CD4-positive, alpha-beta T cell (primary cell): Measurements from ENCODE around the gene RERGL. TPM values are rescaled to one million over a fixed set of nuclear protein-coding genes. Genes with fewer than 3 reads are reported as not detected.

ENCODE experiments used
- ATAC-seq: fragments of 200-7000 bp; cut with Tn5 transposase; one replicate; pipeline ENCODE4 v1.10.0; 2022; ENCODE audit warnings: mild to moderate bottlenecking; ENCODE audit not compliant: poor library complexity
- CTCF ChIA-PET: fragments of 350-600 bp; sonication (Branson Sonifier 250); formaldehyde crosslinking; loops from one replicate; lab custom pipeline; 2021; ENCODE audit warnings: antibody characterized with exemption, inconsistent platforms; lab: Charles Lee
- POLR2A ChIA-PET: fragments of 350-600 bp; sonication (Branson Sonifier 250); formaldehyde crosslinking; loops from one replicate; lab custom pipeline; 2021; ENCODE audit warnings: antibody characterized with exemption, inconsistent platforms; lab: Charles Lee
- DNase-seq, 14 experiments: peaks; one replicate each; pipeline ENCODE4 v3.0.0-alpha.2; 2013 to 2020; ENCODE audit warnings: mixed read lengths in 2 of 14
- H3K27ac ChIP-seq, 2 donors: one replicate each; pipeline versions ENCODE4 v1.5.1 to v1.7.0; 2013; ENCODE audit warnings: low read length in 2 of 2, low read depth in 1 of 2, mild to moderate bottlenecking in 1 of 2
- H3K27me3 ChIP-seq, 2 experiments: 1 replicate in 1 of 2; 2 replicates in 1 of 2; pipeline versions ENCODE4 v1.6.1 to v1.7.0; 2013; ENCODE audit warnings: low read length in 2 of 2, control low read depth in 1 of 2, mild to moderate bottlenecking in 1 of 2, moderate library complexity in 1 of 2; ENCODE audit not compliant: insufficient read depth in 2 of 2, control insufficient read depth in 1 of 2
- H3K36me3 ChIP-seq: one replicate; pipeline ENCODE4 v1.6.1; 2013; ENCODE audit warnings: low read length, control low read depth; ENCODE audit not compliant: insufficient read depth
- H3K4me1 ChIP-seq: one replicate; pipeline ENCODE4 v1.6.1; 2013; ENCODE audit warnings: low read length, control low read depth; ENCODE audit not compliant: insufficient read depth
- H3K4me3 ChIP-seq: one replicate; pipeline ENCODE4 v1.5.1; 2013; ENCODE audit warnings: mild to moderate bottlenecking, low read length, moderate library complexity
- H3K9me3 ChIP-seq, 2 experiments: 1 replicate in 1 of 2; 2 replicates in 1 of 2; pipeline versions ENCODE4 v1.6.1 to v1.7.0; 2013; ENCODE audit warnings: low read length in 2 of 2, mild to moderate bottlenecking in 2 of 2, control low read depth in 1 of 2, moderate library complexity in 1 of 2; ENCODE audit not compliant: control insufficient read depth in 1 of 2, insufficient read depth in 1 of 2
- H3K27ac Mint-ChIP-seq: one replicate; pipeline ENCODE4 v1.8.0; 2020; ENCODE audit warnings: mixed read lengths
- H3K27me3 Mint-ChIP-seq: one replicate; pipeline ENCODE4 v1.8.0; 2021; ENCODE audit warnings: mixed read lengths
- H3K36me3 Mint-ChIP-seq: one replicate; pipeline ENCODE4 v1.8.0; 2021; ENCODE audit warnings: low read depth, mixed read lengths
- H3K4me1 Mint-ChIP-seq: one replicate; pipeline ENCODE4 v1.8.0; 2021; ENCODE audit warnings: low read depth, mixed read lengths
- H3K4me3 Mint-ChIP-seq: one replicate; pipeline ENCODE4 v1.8.0; 2020; ENCODE audit warnings: mild to moderate bottlenecking, mixed read lengths
- H3K9me3 Mint-ChIP-seq: one replicate; pipeline ENCODE4 v1.8.0; 2020; ENCODE audit warnings: mixed read lengths
- intact Hi-C, 2 experiments: fragments of 100-400 bp; cut with DNase I in 1 of 2; cut with micrococcal nuclease in 1 of 2; formaldehyde crosslinking; loops; one replicate each; pipeline versions ENCODE4 v1.15.1 to v1.9.0; 2023 to 2025; cut with DNase I, micrococcal nuclease
- total RNA-seq, 174 experiments: library from RNA in 2 of 174; stranded (reverse) in 2 of 174; gene quantifications; one replicate each; pipeline ENCODE4 v1.2.3 and lab custom pipeline; 2021 to 2026
- TF ChIP-seq, protein P1 (sequence below): fragments of 200-600 bp; IDR thresholded peaks from one replicate; pipeline ENCODE4 v1.8.0; 2022; ENCODE audit warnings: antibody characterized with exemption, mild to moderate bottlenecking

The RERGL gene
- total RNA-seq, 2 experiments from 2014 or later = not detected

DNA sequence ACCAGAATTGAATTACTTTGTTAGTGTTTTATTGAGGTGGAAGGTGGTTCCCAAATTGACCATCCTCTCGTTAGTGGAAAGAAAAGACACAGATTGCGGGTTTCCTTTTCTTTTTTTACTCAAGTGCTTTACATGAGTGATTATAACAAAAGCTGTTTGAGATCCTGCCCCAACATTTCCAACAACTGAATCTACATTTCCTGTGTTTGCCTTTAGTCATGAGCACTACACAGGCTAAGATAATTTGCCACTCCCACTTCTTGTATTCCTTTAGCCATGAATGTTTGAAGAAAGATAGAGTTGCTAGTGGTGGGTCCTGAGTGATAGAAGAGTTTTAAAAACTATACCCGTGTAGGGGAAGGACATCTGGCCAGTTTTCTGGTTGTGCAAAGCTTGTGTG lies 16.0 kb downstream of the RERGL start:
- no peak overlapping the region for H3K4me3 Mint-ChIP-seq
- ATAC-seq (no peak), DNase-seq (no peak)
- Histone ChIP-seq H3K27ac (no peak overlapping the region), H3K4me3 (no peak overlapping the region), H3K27me3 (no peaks in the 10 kb centered on the region), H3K9me3 (peaks cover 0 to 8% of the 10 kb centered on the region in 2 experiments), H3K36me3 (no peaks in the 10 kb centered on the region), H3K4me1 (no peaks in the 10 kb centered on the region)
- no peaks in the 10 kb centered on the region for H3K27me3 Mint-ChIP-seq
- intact Hi-C loops = no loop called here
- H3K36me3 Mint-ChIP-seq = no peaks in the 10 kb centered on the region
- POLR2A ChIA-PET = no interaction called here
- H3K27ac Mint-ChIP-seq = no peak overlapping the region
- peaks cover 3% of the 10 kb centered on the region for H3K9me3 Mint-ChIP-seq
- CTCF ChIA-PET = no interaction called here
- H3K4me1 Mint-ChIP-seq = no peaks in the 10 kb centered on the region
- TF ChIP-seq, protein P1, sequence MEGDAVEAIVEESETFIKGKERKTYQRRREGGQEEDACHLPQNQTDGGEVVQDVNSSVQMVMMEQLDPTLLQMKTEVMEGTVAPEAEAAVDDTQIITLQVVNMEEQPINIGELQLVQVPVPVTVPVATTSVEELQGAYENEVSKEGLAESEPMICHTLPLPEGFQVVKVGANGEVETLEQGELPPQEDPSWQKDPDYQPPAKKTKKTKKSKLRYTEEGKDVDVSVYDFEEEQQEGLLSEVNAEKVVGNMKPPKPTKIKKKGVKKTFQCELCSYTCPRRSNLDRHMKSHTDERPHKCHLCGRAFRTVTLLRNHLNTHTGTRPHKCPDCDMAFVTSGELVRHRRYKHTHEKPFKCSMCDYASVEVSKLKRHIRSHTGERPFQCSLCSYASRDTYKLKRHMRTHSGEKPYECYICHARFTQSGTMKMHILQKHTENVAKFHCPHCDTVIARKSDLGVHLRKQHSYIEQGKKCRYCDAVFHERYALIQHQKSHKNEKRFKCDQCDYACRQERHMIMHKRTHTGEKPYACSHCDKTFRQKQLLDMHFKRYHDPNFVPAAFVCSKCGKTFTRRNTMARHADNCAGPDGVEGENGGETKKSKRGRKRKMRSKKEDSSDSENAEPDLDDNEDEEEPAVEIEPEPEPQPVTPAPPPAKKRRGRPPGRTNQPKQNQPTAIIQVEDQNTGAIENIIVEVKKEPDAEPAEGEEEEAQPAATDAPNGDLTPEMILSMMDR = no peak

DNA sequence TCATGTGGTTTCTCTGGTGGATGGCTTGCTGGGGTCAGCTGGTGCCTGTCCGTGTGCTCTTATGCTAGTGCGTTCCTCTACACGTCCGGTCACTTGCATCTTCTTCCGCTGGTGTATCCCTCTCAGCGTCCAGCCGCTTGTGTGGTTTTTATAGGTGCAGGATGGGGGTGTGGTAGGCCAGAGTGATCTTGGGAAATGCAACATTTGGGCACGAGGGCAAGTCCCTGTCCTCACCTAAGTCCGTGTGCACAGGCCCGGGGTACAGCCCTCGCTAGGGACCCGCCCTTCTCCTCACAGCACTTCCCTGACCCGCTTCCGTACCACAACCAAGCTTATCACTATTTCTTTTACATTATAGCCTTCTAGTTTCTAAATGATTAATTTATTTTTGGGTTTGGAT lies 17.3 kb downstream of the RERGL start:
- no peaks in the 10 kb centered on the region for H3K4me1 ChIP-seq
- no peaks in the 10 kb centered on the region for H3K27me3 ChIP-seq
- H3K9me3 ChIP-seq = peaks cover 0 to 8% of the 10 kb centered on the region in 2 experiments
- intact Hi-C loops = no loop called here
- H3K4me3 ChIP-seq = no peak overlapping the region
- H3K27ac ChIP-seq = no peak overlapping the region
- Mint-ChIP-seq H3K27me3 (no peaks in the 10 kb centered on the region), H3K36me3 (no peaks in the 10 kb centered on the region), H3K4me3 (no peak overlapping the region), H3K4me1 (no peaks in the 10 kb centered on the region), H3K27ac (no peak overlapping the region), H3K9me3 (peaks cover 3% of the 10 kb centered on the region)
- CTCF ChIA-PET = no interaction called here
- TF ChIP-seq, protein P1 = no peak
- ATAC-seq = no peak
- no peak for DNase-seq
- POLR2A ChIA-PET = no interaction called here
- no peaks in the 10 kb centered on the region for H3K36me3 ChIP-seq

DNA sequence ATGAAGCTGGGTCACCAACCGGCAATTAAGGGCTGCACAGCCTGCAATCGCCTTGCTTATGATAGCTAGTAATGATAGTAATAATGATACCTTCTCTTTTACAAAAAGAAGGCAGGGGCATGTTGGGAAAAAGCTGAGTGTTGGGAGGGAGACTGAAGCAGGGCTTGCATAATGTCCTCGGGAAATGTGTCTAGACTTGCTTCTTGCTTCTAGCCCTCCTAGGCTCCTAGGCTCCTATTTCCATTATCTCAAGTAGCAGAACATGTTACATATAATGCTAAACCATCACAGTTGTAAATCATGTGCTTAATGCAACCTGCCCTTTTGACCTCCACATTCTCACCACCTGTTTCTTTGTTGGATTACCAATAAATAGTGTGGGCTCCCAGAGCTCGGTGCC lies 18.7 kb downstream of the RERGL start:
- ChIA-PET CTCF (no interaction called here), POLR2A (no interaction called here)
- peaks cover 6% of the 10 kb centered on the region for H3K9me3 Mint-ChIP-seq
- no peaks in the 10 kb centered on the region for H3K27me3 Mint-ChIP-seq
- no peak overlapping the region for H3K4me3 Mint-ChIP-seq
- Histone ChIP-seq H3K9me3 (peaks cover 0 to 11% of the 10 kb centered on the region in 2 experiments), H3K4me3 (no peak overlapping the region), H3K4me1 (no peaks in the 10 kb centered on the region), H3K27ac (no peak overlapping the region), H3K36me3 (no peaks in the 10 kb centered on the region), H3K27me3 (no peaks in the 10 kb centered on the region)
- ATAC-seq (no peak), DNase-seq (no peak)
- intact Hi-C loops = no loop called here
- TF ChIP-seq, protein P1 = no peak
- H3K4me1 Mint-ChIP-seq = no peaks in the 10 kb centered on the region
- H3K27ac Mint-ChIP-seq = no peak overlapping the region
- H3K36me3 Mint-ChIP-seq = no peaks in the 10 kb centered on the region
